GM18520 (cell line): ENCODE results near the gene N4BP2L1.

Source experiments
- ATAC-seq: cut with Tn5 transposase; IDR thresholded peaks from one replicate; pipeline ENCODE4 v1.9.1; 2021; ENCODE audit not compliant: unreplicated experiment

The N4BP2L1 gene

GRCh38 chr13:32427852-32428580, at the start of gene N4BP2L1:
Gene N4BP2L1 (minus strand): TSS chr13:32428130. CDS start chr13:32428082, 48 bp downstream.
- peak; percentile 47 for ATAC-seq

GRCh38 chr13:32476892-32477291, 49.0 kb upstream of the N4BP2L1 start:
- no peak for ATAC-seq

GRCh38 chr13:32476021-32476731, 48.2 kb upstream of the N4BP2L1 start:
- no peak for ATAC-seq

GRCh38 chr13:32474999-32475792, 47.3 kb upstream of the N4BP2L1 start:
- ATAC-seq: no peak

GRCh38 chr13:32473650-32474049, 45.7 kb upstream of the N4BP2L1 start:
- ATAC-seq: no peak

- ATAC-seq: peak; percentile 44
Observed at GRCh38 chr13:32472194-32472621, 44.3 kb upstream of the N4BP2L1 start.

- ATAC-seq: no peak
Observed at GRCh38 chr13:32471187-32471922, 43.4 kb upstream of the N4BP2L1 start.

- no peak for ATAC-seq
Observed at GRCh38 chr13:32468502-32469142, 40.7 kb upstream of the N4BP2L1 start.

GRCh38 chr13:32456591-32456990, 28.7 kb upstream of the N4BP2L1 start:
- no peak for ATAC-seq

GRCh38 chr13:32455594-32455903, 27.6 kb upstream of the N4BP2L1 start:
- ATAC-seq: no peak

GRCh38 chr13:32454886-32455593, 27.1 kb upstream of the N4BP2L1 start:
- no peak for ATAC-seq

GRCh38 chr13:32453981-32454380, 26.1 kb upstream of the N4BP2L1 start:
- ATAC-seq: no peak

GRCh38 chr13:32448972-32449371, 21.0 kb upstream of the N4BP2L1 start:
- no peak for ATAC-seq

GRCh38 chr13:32447894-32448623, 20.1 kb upstream of the N4BP2L1 start:
- ATAC-seq: no peak

GRCh38 chr13:32446773-32447465, 19.0 kb upstream of the N4BP2L1 start:
- ATAC-seq: no peak

GRCh38 chr13:32446220-32446619, 18.3 kb upstream of the N4BP2L1 start:
- no peak for ATAC-seq

- ATAC-seq: no peak
Observed at GRCh38 chr13:32445461-32445860, 17.5 kb upstream of the N4BP2L1 start.

- no peak for ATAC-seq
Observed at GRCh38 chr13:32443111-32443510, 15.2 kb upstream of the N4BP2L1 start.

GRCh38 chr13:32438871-32439270, 10.9 kb upstream of the N4BP2L1 start:
- ATAC-seq: no peak
